Suprapubic skin (tissue), 4 donors: ENCODE measurements around the gene REV3L.

Source experiments
- CTCF ChIP-seq, 2 donors: fragments of 200-600 bp in 1 of 2; fragments of 450-650 bp in 1 of 2; sonication (generic) in 1 of 2; IDR thresholded peaks; one replicate each; pipeline ENCODE4 v1.5.1; 2016 to 2019; ENCODE audit warnings: antibody characterized with exemption in 2 of 2, mild to moderate bottlenecking in 1 of 2, moderate library complexity in 1 of 2
- EP300 ChIP-seq: sonication (generic); formaldehyde crosslinking; IDR thresholded peaks from one replicate; pipeline ENCODE4 v1.6.1; 2017; ENCODE audit warnings: antibody characterized with exemption
- POLR2A ChIP-seq, 2 donors: fragments of 450-650 bp; IDR thresholded peaks; one replicate each; pipeline ENCODE4 v1.6.1; 2017; ENCODE audit warnings: antibody characterized with exemption in 2 of 2, mild to moderate bottlenecking in 2 of 2, moderate library complexity in 2 of 2
- POLR2AphosphoS5 ChIP-seq, 3 donors: sonication (generic); formaldehyde crosslinking; IDR thresholded peaks; one replicate each; pipeline ENCODE4 v1.6.1; 2017; ENCODE audit warnings: antibody characterized with exemption in 3 of 3

- TF ChIP-seq CTCF (IDR thresholded peaks at IDR 0.05) = no peak
- no peak for TF ChIP-seq POLR2AphosphoS5 (IDR thresholded peaks at IDR 0.05)
- TF ChIP-seq EP300 = no peak
- TF ChIP-seq POLR2A (IDR thresholded peaks at IDR 0.05) = no peak
These were observed 70.9 kb downstream of the REV3L start for GRCh38 chr6:111411978-111412566.
